Muscle layer of duodenum (tissue), 2 donors: ENCODE data around the gene KCND2.
"Not testable (repeated sequence)": the region's sequence is repeated elsewhere in the genome, so short reads cannot be mapped to it uniquely, and the experiment has no call there.

Experiments
- H3K27ac ChIP-seq: one replicate; pipeline ENCODE4 v1.7.0; 2013; ENCODE audit warnings: mild to moderate bottlenecking, low read length
- H3K27me3 ChIP-seq: one replicate; pipeline ENCODE4 v1.7.0; 2013; ENCODE audit warnings: low read depth, mild to moderate bottlenecking, control low read depth, low read length
- H3K36me3 ChIP-seq, 2 donors: one replicate each; pipeline ENCODE4 v1.7.0; 2013; ENCODE audit warnings: low read length in 2 of 2, control low read depth in 1 of 2, mild to moderate bottlenecking in 1 of 2; ENCODE audit not compliant: insufficient read depth in 2 of 2, control insufficient read depth in 1 of 2
- H3K4me1 ChIP-seq, 2 donors: one replicate each; pipeline ENCODE4 v1.7.0; 2013; ENCODE audit warnings: low read length in 2 of 2, mild to moderate bottlenecking in 2 of 2, control low read depth in 1 of 2, moderate library complexity in 1 of 2; ENCODE audit not compliant: insufficient read depth in 2 of 2, control insufficient read depth in 1 of 2
- H3K4me3 ChIP-seq, 2 donors: one replicate each; pipeline ENCODE4 v1.7.0; 2013; ENCODE audit warnings: low read length in 2 of 2, low read depth in 1 of 2, mild to moderate bottlenecking in 1 of 2
- H3K9me3 ChIP-seq, 2 donors: one replicate each; pipeline ENCODE4 v1.7.0; 2013; ENCODE audit warnings: low read length in 2 of 2, control low read depth in 1 of 2, mild to moderate bottlenecking in 1 of 2; ENCODE audit not compliant: control insufficient read depth in 1 of 2
- donor health status: healthy.

KCND2 gene

DNA sequence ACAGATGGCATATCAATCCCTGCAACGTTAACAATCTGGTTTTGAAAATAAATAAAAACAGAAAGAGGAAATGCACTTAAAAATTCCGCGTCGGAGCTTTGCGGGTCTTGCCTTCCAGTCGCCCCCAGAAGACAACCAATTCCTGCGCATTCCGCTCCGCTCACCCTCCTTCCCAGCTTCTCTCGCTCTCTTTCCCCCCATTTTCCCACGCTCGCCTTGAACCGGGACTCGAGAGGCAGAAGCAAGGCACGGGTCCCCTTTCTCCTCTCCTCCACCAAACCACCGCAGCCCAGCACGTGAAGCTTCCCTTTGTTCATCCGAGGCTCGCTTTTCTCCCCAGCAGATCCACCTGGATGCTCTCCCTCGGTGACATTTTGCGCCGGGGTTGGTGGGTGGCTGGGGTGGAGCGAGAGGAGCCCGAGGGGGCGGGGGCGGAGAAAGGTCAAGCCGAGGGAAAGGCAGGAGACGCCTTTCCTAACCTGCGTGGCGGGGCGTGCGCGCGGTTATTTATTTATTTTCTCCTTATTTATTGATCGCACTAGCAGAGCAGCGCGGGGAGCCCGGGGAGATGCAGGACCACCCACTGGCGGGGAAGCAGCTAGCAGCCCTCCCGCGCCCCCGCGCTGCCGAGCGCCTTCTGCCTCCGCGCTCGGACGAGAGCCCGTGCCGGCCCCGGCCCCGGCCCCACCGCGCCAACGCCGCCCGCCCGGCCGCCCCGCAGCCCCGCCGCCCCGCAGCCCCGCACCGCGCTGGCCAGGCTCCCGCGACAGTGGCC, at the start of gene KCND2:
Gene KCND2 (plus strand): TSS at position 475 of the 775 bp plus-strand sequence.
- H3K27me3 ChIP-seq: peaks cover 6% of the 10 kb centered on the region
- no peaks in the 10 kb centered on the region for H3K9me3 ChIP-seq
- H3K4me3 ChIP-seq: peak within 1 kb of the TSS; percentile 67 to 69
- H3K36me3 ChIP-seq: no peaks in the 10 kb centered on the region
- no peak within 1 kb of the TSS for H3K27ac ChIP-seq
- H3K4me1 ChIP-seq: peaks cover 0 to 10% of the 10 kb centered on the region in 2 donors

DNA sequence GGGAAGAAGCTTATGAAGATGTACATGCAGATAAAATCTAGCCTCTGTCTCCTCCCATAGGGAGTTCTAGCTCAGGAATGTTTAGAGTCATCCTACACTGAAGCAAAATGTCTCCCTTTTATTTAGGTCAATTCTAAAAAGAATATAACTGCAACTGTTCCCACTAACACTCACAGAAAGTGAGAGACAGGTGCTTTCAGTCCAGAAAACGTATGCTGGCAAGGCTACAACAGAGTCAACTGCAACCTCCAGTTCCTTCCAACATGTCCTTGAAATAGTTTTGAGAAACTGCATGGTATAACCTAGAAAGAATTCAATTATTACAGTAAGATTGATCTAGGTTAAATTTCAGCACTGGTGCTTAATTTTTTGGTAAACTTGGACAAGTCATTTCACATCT, 46.8 kb upstream of the KCND2 start:
- H3K4me1 ChIP-seq: no peaks in the 10 kb centered on the region
- no peak overlapping the region for H3K4me3 ChIP-seq
- no peaks in the 10 kb centered on the region for H3K36me3 ChIP-seq
- no peak overlapping the region for H3K27ac ChIP-seq
- no peaks in the 10 kb centered on the region for H3K27me3 ChIP-seq
- no peaks in the 10 kb centered on the region for H3K9me3 ChIP-seq

DNA sequence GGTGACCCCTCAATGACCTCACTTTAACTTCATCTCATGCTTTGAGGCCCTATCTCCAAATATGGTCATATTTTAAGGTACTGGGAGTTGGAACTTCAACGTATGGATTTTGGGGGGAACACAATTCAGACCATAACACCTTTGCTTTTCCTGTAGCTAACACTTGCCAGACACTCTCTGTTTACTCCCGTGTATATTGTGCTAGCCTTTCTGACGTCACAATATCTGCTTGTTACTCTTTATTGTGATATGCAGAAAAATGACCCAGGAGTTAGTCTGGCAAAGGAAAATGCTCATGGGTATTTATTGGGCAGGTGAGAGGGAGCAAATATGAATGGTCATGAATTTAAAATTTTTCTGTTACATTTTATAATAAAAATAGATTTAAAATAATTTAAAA, 45.7 kb upstream of the KCND2 start:
- no peak overlapping the region for H3K4me3 ChIP-seq
- H3K9me3 ChIP-seq: no peaks in the 10 kb centered on the region
- H3K27me3 ChIP-seq: no peaks in the 10 kb centered on the region
- no peaks in the 10 kb centered on the region for H3K4me1 ChIP-seq
- H3K36me3 ChIP-seq: no peaks in the 10 kb centered on the region
- no peak overlapping the region for H3K27ac ChIP-seq

DNA sequence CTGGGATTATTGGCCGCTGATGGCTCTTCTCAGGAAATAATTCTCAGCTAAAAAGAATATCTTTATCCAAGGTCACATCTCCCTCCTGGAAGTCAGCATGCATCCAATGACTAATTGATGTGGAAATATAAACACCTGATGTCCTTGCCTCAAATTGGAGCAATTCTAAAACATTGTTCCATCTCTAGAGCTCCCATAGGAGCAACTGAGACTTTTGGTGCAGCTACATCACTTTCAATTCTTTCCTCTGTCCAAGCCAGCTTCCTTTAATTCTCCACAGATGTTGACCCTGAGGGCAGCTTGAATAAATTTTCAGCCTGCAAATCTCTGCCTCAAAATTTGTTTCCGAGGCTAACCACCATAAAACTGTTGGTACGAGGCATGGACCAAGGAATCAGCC, 43.9 kb upstream of the KCND2 start:
- Histone ChIP-seq H3K4me3 (no peak overlapping the region), H3K9me3 (no peaks in the 10 kb centered on the region), H3K27ac (no peak overlapping the region), H3K4me1 (no peaks in the 10 kb centered on the region), H3K36me3 (no peaks in the 10 kb centered on the region), H3K27me3 (no peaks in the 10 kb centered on the region)

DNA sequence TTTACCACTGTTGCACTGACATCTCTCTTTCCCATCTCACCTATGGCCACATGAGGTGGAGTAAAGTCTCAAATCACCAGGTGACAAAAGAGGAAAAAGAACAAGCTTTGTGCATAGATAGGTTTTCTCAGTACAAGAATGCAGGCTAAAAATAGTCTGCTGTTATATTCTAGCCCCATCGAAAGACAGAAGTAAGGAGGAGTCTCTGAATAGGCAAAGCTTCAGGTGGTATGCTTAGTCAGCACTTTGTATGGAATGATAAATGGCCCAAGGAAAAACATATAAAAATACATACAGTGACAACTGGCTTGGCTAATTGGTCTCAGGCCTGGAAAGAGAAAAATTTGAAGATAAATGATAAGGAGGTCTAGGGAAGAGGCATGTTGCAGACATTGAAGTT, 39.6 kb upstream of the KCND2 start:
- Histone ChIP-seq H3K36me3 (no peaks in the 10 kb centered on the region), H3K4me1 (no peaks in the 10 kb centered on the region), H3K27ac (no peak overlapping the region), H3K27me3 (no peaks in the 10 kb centered on the region), H3K9me3 (no peaks in the 10 kb centered on the region), H3K4me3 (no peak overlapping the region)

DNA sequence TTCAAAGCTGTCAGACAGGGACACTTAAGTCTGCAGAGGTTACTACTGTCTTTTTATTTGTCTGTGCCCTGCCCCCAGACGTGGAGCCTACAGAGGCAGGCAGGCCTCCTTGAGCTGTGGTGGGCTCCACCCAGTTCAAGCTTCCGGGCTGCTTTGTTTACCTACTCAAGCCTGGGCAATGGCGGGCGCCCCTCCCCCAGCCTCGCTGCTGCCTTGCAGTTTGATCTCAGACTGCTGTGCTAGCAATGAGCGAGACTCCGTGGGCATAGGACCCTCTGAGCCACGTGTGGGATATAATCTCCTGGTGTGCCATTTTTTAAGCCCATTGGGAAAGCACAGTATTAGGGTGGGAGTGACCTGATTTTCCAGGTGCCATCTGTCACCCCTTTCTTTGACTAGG, 32.6 kb upstream of the KCND2 start:
- not testable (repeated sequence) for H3K9me3 ChIP-seq, H3K27me3 ChIP-seq, H3K4me3 ChIP-seq, H3K4me1 ChIP-seq, H3K36me3 ChIP-seq, H3K27ac ChIP-seq

DNA sequence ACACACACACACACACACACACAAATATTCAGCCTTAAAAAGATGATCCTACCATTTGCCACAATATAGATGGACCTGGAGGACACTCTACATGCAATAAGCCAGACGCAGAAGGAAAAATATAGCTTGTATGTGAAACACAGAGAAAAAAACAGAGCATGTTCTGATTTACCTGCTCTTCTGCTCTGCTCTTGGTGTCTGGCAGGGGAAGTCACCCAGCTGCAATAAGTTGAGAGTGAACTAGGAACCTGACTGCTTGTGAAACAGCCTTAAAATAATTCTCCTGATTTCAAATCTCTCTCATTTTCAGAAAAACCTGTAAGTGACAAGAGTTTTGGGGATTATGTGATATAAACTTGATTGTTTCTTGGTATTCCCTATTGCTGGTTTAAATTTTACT, 31.0 kb upstream of the KCND2 start:
- H3K36me3 ChIP-seq: no peaks in the 10 kb centered on the region
- no peaks in the 10 kb centered on the region for H3K9me3 ChIP-seq
- H3K27ac ChIP-seq: no peak overlapping the region
- no peaks in the 10 kb centered on the region for H3K27me3 ChIP-seq
- no peaks in the 10 kb centered on the region for H3K4me1 ChIP-seq
- H3K4me3 ChIP-seq: no peak overlapping the region

DNA sequence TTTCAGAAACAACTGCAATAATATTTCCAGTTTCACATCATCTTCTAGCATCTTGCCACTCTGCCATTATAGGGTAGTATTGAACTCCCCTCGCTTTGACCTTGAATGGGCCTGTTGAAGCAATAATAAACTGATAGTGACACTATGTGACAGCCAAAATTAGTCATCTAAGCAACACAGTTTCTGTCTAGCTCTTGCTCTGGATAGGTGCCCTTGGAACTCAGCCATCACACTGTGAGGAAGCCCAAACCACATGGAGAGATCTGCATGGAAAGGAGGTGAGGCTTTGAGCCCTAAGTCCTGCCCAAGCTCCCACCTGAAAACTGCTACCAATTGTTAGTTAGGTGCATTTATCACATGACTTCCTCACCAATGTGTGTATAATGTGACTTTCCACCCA, 18.1 kb upstream of the KCND2 start:
- H3K9me3 ChIP-seq: peaks cover 0 to 6% of the 10 kb centered on the region in 2 donors
- no peak overlapping the region for H3K27ac ChIP-seq
- no peaks in the 10 kb centered on the region for H3K4me1 ChIP-seq
- H3K27me3 ChIP-seq: no peaks in the 10 kb centered on the region
- H3K36me3 ChIP-seq: no peaks in the 10 kb centered on the region
- no peak overlapping the region for H3K4me3 ChIP-seq

DNA sequence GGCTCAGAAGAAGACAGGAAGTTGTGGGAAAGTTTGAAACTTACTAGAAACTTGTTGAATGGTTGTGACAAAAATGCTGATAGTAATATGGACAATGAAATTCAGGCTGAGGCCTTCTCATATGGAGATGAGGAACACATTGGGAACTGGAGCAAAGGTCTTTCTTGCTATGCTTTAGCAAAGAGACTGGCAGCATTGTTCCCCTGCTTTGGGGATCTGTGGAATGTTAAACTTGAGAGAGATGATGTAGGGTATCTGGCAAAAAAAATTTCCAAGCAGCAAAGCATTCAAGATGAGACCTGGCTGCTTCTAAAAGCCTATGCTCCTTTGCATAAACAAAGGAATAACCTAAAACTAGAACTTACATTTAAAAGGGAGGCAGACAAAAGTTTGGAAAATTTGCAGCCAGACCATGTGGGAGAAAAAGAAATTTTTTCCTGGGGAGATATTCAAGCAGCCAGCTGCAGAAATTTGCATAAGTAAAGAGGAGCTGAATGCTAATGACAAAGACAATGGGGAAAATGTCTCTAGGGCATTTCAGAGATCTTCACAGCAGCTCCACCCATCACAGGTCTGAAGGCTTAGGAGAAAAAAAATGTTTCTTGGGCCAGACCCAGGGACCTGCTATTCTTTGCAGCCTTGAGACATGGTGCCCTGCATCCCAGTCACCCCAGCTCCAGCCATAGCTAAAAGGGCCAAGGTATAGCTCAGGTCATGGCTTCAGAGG, 16.5 kb upstream of the KCND2 start:
- no peak overlapping the region for H3K27ac ChIP-seq
- no peak overlapping the region for H3K4me3 ChIP-seq
- H3K36me3 ChIP-seq: no peaks in the 10 kb centered on the region
- H3K4me1 ChIP-seq: no peaks in the 10 kb centered on the region
- peaks cover 0 to 6% of the 10 kb centered on the region in 2 donors for H3K9me3 ChIP-seq
- H3K27me3 ChIP-seq: no peaks in the 10 kb centered on the region

DNA sequence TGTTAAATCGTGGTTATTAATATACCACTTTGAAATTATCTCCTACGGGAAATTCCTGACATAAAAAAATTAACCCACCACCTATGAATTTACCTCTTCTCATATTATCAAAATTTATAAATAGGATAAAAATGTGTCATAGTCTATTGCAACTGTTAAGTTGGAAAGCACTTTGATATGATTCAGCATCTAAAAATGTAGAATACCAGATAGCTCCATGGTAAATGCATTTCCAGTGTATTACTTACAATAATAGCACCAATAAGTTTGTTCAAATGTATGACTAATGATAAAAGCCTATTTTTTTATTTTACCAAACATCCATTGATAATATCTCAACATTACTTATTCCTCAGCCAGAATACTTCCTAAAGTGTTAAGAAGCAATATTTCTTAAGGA, 13.6 kb upstream of the KCND2 start:
- Histone ChIP-seq H3K4me1 (no peaks in the 10 kb centered on the region), H3K9me3 (peaks cover 0 to 6% of the 10 kb centered on the region in 2 donors), H3K36me3 (no peaks in the 10 kb centered on the region), H3K27me3 (no peaks in the 10 kb centered on the region), H3K4me3 (no peak overlapping the region), H3K27ac (no peak overlapping the region)

DNA sequence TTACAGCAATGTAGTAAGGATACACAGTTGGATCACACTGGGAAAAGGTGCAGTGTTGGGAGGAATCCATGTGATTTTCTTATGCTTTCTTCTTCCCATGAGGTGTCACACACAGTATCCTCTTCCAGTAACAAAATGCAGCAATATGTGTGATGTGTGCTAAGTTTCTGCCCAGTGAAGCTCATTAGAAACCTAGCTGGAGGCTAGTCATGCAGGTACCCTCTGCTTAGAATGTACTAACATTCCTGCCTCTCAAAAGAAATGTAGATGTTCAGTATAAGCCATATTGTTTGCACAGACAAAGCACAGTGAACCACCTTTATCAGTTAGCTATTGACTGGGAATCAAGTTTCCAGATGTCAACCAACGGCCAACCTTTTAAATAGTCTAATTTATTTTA, 12.9 kb upstream of the KCND2 start:
- no peaks in the 10 kb centered on the region for H3K4me1 ChIP-seq
- peaks cover 0 to 6% of the 10 kb centered on the region in 2 donors for H3K9me3 ChIP-seq
- H3K27ac ChIP-seq: no peak overlapping the region
- no peak overlapping the region for H3K4me3 ChIP-seq
- H3K27me3 ChIP-seq: no peaks in the 10 kb centered on the region
- no peaks in the 10 kb centered on the region for H3K36me3 ChIP-seq
